A204.1 (cell line): Measurements from ENCODE around the gene POLD3.
"Not testable (repeated sequence)": the region's sequence is repeated elsewhere in the genome, so short reads cannot be mapped to it uniquely, and the experiment has no call there.

ENCODE experiments used
- FAIRE-seq: peaks from 2 replicates; lab custom pipeline; 2012; peaks lifted over from hg19 to GRCh38; lab: Jason Lieb, UNC

Gene POLD3

DNA sequence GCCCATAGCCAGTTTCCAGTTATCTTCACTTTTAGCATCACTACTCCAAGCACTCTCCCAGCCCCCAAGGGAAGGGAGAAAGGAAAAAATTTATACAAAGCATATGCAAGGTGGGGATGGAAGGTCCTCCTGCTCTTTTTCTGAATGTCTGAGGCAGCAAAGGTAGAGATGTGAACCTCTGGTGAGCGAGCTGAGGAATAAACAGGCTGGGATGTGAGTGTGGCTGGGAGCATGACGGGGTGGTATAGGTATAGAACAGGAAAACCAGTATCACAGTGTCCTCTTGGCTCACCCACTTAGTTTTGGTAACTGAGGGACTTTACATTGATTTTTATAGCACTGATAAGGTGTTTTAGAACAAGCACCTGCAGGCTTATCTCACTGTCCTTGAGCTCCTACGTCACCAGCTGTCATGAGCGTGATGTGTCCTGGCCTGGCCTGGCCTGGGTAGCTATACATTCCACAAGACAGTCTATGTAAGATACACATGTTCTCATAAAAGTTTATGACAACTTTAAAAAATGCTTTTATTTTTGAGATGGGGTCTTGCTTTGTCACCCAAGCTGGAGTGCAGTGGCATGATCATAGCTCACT, 10.3 kb upstream of the POLD3 start:
- no peak for FAIRE-seq

DNA sequence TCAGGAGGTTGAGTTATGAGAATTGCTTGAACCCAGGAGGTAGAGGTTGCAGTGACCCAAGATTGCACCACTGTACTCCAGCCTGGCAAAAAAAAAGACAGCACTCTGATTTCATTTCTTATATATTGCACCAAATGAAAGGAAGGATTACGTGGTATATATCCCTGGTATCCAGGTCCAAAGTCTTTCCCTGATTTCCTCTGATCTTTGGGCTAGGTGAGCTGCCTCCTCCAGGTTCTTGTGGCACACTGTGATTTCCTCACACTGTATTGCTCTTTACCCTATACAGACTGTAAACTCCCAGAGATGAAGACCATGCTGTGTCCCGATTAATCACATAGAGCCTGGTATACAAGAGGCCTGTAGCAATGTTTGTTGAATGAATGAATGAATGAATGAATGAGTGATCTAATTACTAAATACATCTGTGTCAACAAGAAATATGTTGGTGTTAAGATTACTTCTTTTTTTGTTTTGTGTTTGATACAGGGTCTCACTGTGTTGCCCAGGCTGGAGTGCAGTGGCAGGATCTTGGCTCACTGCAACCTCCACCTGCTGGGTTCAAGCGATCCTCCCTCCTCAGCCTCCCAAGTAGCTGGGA, 9.3 kb upstream of the POLD3 start:
- no peak for FAIRE-seq

- not testable (repeated sequence) for FAIRE-seq
These were observed 1.9 kb upstream of the POLD3 start for GRCh38 chr11:74590492-74590891.

DNA sequence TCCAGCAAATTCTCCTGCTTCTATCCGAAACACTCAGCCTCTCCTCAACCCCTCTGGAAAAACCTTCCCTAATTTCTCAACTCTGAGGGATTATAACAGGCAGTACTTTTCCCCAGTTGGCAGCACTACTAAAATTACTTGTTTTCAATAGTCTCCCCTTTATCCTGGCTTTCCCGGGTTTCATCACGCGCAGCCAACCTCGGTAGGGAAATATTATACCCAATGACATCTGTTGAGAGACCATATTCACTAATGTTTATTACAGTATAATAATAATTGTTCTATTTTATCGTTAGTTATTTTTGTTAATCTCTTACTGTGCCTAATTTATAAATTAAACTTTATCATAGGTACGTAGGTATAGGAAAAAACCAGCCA, 330 bp upstream of the POLD3 start:
- no peak for FAIRE-seq

- no peak for FAIRE-seq
These were observed 1.1 kb downstream of the POLD3 start for GRCh38 chr11:74593463-74593862.

DNA sequence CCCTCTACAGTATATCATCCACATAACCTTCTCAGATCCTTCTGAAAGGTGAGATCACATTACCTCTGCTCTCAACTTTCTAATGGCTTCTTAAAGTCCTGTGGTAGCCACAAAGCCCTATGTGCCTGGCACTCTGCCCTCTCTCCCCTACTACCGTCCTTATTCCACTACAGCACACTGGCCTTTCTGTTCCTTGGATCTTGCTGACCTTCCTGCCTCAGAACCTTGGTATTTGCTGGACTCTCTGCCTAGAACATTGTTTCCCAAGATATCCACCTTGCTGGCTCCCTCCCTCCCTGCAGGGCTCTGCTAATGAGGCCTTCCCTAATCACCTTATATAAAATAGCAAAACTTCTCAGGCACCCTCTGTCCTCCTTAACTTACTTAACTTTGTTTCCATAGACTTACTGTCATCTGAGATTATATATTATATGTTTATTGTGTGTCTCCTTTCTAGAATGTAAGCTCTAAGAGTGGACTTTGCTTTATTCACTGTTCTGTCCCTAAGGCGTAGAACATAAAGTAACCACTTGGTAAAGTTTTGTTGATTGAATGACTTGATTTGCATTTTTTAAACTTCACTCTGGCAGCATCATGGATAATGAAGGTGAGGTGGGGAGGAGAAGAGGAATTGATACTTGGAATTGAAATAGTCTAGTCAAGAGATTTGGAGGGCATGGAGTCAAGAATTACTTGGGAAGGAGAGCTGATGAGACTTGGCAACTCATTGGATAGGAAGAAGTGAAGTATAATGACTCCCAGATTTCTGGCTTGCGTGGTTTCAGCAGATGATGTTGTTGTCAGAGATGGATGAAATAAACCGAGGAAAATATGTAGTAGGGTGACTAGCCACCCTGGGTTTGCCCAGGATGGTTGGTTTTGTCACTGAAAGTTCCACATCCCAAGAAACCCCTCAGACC, 10.5 kb downstream of the POLD3 start:
- no peak for FAIRE-seq

- FAIRE-seq, result no peak
These were observed 11.5 kb downstream of the POLD3 start for GRCh38 chr11:74603845-74604244.

DNA sequence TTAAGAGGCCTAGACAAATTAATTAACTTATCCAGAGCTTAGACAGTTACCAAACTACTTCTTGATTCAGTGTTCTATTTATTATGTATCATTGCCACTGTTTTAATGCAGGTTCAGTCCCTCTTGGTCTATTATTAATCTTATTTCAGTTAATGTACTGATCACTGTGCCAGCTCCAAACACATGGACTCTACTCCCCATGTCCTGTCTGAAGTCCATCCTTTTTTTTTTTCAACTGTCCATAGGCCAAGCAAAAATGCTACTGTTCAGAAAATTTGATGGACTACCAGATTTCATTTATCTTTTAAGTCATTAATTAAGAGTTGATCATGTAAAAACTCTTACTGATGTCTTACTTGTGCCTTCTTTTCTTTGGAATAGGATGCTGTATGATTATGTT, 11.9 kb downstream of the POLD3 start:
- no peak for FAIRE-seq

DNA sequence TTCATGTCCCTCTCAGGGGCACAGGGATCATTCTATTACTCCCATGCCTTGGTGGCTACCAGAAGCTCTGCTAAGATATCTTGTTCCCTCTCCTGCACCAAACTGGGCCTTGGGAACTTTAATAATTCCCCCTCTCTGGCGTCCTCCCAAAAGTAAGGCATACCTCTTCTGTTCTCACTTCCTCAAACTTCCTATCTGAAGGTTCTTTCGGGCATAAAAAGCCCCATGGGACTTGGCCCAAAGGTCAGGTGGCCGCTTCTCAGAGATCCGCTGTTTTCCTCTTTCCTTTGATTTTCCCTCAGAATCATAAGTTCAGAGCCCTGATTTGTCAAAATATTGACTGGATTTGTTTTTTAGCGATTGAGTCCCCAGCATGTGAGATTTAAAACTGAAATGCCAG, 13.0 kb downstream of the POLD3 start:
- FAIRE-seq, result no peak

DNA sequence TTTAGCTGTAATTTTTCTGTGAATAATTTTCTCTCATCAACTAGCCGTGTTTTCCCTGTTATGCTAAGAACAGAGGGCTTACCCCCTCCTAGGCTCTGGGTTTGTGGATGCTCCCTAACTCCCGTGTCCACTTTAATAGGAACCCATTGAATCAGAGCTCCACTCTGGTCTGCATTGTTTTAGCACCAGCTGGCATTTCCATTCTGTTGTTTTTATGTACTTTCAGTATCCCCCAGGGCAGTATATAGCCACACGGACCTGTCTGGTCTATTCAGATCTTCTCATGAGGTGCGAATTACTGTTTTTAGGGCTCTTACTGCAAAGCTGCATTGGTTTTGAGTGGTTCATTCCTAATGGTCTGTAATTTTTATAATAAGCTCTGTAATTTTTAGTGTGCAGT, 16.0 kb downstream of the POLD3 start:
- FAIRE-seq, result no peak

DNA sequence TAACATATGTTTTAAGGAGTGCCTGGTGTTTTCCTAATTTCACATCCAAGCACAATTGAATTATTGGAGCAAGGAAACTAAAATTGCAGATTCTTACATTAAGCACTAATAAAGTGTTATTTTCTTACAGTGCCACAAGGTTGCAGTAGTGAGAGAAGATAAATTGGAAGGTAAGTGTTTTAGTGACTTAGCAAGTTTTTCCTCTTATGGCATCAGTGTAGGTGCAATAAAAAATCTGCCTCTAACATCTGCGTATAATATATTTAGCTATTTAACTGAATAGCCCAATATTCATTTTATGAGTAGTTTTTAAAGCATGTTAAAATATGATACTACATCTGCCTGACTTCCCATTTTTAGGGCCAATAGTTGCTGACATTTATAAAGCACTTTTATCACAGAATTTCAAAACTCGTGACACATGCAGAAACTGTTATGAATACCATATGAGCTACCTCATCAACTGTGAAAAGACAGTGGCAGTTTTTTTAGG, 19.0 kb downstream of the POLD3 start:
- peak; percentile 83 for FAIRE-seq

GRCh38 chr11:74612877-74613276, 20.5 kb downstream of the POLD3 start:
- FAIRE-seq, result no peak

DNA sequence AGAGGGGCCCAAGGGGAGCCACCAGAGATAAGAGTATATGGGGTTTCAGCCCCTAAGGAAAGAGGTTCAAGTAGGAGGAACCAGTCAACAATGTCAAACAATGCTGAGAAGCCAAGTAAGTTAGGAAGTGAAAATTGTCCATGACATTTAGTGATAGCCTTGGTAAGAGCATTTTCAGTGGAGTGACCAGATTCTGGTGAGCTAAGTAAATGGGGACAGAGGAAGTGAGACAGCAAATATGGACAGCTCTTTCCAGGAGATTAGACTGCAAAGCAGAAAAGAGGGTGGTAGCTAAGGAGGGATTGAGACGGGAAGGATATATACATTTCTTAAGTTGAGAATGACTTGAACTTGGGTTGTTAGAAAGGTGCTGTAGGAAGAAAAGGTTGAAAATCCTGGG, 22.9 kb downstream of the POLD3 start:
- no peak for FAIRE-seq

DNA sequence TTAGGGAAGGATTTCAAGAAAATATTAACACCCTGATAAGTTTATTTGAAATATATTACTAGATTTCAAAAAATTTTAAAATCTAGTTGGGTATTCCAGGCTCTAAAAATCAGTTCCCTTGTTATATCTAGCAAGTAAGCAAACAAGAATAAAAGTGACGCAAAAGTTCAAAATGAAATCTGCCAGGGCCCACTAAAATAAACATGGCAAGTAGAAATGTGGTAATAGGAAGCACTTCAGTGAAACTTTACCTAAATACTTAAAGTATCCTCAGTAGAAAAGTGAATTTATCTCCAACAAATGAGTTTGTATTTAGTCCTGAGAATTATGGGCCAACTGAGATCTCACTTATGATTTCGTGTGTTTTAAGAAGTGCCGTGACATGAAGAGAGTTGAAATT, 23.6 kb downstream of the POLD3 start:
- FAIRE-seq, result no peak

GRCh38 chr11:74620531-74620930, 28.1 kb downstream of the POLD3 start:
- no peak for FAIRE-seq

DNA sequence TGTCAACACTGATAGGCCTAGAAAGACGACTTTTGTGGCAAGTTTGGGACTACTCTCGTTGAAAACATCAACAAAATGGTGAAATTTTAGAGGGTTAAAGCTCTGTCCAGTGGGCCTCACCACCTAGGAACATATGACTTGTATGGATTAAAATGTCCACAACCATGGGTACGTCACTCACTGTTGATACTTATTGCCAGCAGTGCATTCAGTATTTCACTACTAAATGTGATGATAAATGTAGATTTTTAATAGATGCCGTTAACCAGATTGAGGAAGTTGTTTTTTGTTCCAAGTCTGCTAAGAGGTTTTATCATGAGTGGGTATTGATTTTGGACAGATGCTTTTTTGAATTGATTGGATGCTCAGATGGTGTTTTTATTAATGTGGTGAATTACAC, 33.7 kb downstream of the POLD3 start:
- no peak for FAIRE-seq

DNA sequence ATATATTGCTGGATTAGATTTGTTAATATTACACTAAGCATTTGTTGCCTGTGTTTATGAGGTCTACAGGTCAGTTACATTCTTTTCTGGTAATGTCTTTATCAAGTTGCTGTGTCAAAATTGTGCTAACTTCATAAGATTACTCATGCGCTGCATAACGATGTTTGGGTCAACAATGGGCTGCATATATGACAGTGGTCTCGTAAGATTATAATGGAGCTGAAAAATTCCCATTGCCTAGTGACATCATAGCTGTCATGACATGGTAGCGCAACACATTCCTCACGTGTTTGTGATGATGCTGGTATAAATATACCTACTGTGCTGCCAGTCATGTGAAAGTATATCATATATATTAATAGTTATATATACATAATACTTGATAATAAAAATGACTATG, 34.2 kb downstream of the POLD3 start:
- no peak for FAIRE-seq

DNA sequence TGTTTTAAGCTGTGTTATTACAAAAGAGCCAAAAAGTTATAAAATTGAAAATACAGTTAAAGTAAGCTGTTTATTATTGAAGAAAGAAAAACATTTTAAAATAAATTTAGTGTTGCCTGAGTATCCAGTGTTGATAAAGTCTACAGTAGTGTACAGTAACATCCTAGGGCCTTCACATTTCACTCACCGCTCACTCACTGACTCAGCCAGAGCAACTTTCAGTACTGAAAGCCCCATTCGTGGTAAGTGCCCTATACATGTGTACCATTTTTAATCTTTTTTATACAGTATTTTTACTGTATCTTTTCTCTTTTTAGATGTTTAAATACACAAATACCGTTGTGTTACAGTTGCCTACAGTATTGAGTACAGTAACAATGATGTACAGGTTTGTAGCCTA, 35.0 kb downstream of the POLD3 start:
- FAIRE-seq, result peak; percentile 11

DNA sequence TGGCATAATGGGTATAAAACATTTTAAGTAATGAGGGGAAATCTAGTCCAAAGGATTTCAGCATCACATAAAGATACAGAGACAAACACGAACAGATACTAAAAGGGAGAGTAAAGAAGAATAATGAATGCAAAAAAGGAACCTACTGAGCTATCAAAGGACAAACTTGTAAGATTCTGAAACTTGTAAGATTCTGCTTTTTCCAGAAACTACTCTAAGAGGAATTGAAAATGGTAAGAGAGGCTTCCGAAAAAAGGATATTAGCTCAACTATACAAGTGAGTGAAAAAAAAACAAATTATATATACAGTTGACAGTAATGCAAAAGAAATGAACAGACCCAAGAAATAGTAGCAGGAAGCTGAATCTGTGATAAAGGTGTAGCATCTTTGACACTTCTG, 37.7 kb downstream of the POLD3 start:
- no peak for FAIRE-seq

DNA sequence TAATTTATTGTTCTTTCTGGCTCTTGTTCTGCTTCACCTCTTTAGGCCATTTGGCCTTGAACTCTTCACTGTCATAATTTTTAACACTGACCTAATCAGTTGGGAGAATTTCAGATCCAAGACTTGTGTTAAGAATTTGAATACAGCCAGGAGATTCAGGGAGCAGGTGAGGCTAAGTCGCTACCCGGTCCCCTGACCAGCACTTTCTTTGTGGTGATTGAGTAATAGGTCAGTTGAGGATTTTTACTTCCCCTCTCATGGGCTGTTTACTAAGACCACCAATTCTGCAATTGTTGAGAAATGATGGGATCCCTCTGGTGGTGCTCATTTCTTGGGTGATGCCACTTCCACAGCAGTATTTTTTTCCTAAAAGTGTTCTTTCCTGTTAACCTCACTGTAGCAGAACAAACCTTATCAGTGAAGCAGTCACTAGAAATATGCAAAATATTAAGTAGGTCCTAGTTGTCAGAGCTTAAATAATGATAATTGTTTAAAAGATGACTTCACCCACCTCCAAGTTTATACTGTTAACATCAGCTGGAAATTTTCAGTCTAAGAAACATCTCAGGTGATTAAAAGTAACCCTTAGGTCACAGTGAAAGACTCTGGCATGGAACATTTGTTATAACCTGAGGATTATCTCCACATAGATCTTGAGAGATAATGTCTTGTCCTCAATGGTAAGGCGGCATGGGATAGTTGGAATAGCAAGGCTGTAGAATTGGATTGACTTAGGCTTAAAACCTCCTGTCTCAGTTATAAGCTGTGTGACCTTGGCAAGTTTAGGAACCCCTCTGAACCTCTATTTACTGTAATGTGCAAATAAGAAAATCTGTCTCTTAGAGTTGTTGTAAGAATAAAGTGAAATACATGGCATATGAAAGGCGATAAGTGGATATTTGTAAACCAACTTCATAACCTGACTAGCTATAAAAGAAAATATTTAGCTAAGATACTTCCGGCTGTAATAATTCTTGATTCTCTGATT, 41.3 kb downstream of the POLD3 start:
- no peak for FAIRE-seq

DNA sequence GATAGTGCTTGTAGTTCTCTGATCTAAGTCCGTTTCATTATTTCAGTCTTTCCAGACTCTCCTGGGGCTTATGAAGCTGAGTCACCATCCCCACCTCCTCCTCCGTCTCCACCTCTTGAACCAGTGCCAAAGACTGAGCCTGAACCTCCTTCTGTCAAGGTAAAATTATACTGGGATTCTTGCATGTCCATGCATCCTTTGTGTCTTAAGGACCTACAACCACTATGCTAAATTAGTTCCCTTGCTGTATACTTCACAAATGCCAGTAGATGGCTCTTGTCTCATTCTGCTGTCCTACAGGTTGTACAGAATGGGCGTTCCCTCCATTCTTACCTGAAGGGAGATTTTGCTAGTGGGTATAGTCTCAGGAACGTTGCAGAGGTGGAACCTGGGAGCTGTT, 42.2 kb downstream of the POLD3 start:
- FAIRE-seq, result no peak

- no peak for FAIRE-seq
These were observed 44.3 kb downstream of the POLD3 start for GRCh38 chr11:74636630-74637184.
